Retina (tissue), 1 donor: ENCODE measurements around the gene EGLN1.

Experiments
- DNase-seq: peaks from one replicate; pipeline ENCODE4 v3.0.0-alpha.2; 2016

EGLN1 gene

GRCh38 chr1:231420959-231421545 lies 1.0 kb downstream of the EGLN1 start:
- peak; percentile 86 for DNase-seq

GRCh38 chr1:231420299-231420958 lies 1.7 kb downstream of the EGLN1 start:
- DNase-seq = no peak

- DNase-seq = peak; percentile 14
Measured at GRCh38 chr1:231419738-231420298, 2.3 kb downstream of the EGLN1 start.

- no peak for DNase-seq
Measured at GRCh38 chr1:231419147-231419546, 2.9 kb downstream of the EGLN1 start.

GRCh38 chr1:231418741-231419107 lies 3.4 kb downstream of the EGLN1 start:
- DNase-seq = no peak

- DNase-seq = no peak
Measured at GRCh38 chr1:231418101-231418740, 3.9 kb downstream of the EGLN1 start.

GRCh38 chr1:231417513-231417912 lies 4.6 kb downstream of the EGLN1 start:
- no peak for DNase-seq

GRCh38 chr1:231416901-231417300 lies 5.2 kb downstream of the EGLN1 start:
- no peak for DNase-seq

GRCh38 chr1:231415018-231415583 lies 7.0 kb downstream of the EGLN1 start:
- DNase-seq = no peak

- no peak for DNase-seq
Measured at GRCh38 chr1:231414260-231415016, 7.6 kb downstream of the EGLN1 start.

GRCh38 chr1:231413749-231414082 lies 8.4 kb downstream of the EGLN1 start:
- no peak for DNase-seq

- DNase-seq = no peak
Measured at GRCh38 chr1:231411036-231411531, 11.0 kb downstream of the EGLN1 start.

- DNase-seq = no peak
Measured at GRCh38 chr1:231410036-231410612, 12.0 kb downstream of the EGLN1 start.

GRCh38 chr1:231408528-231409094 lies 13.5 kb downstream of the EGLN1 start:
- DNase-seq = no peak

GRCh38 chr1:231407547-231408396 lies 14.3 kb downstream of the EGLN1 start:
- no peak for DNase-seq

- no peak for DNase-seq
Measured at GRCh38 chr1:231407049-231407448, 15.0 kb downstream of the EGLN1 start.

GRCh38 chr1:231404318-231404717 lies 17.8 kb downstream of the EGLN1 start:
- DNase-seq = no peak

GRCh38 chr1:231401478-231401877 lies 20.6 kb downstream of the EGLN1 start:
- DNase-seq = no peak

GRCh38 chr1:231397886-231398671 lies 24.0 kb downstream of the EGLN1 start:
- no peak for DNase-seq

- DNase-seq = no peak
Measured at GRCh38 chr1:231396643-231397042, 25.4 kb downstream of the EGLN1 start.
